Activated B cell treated with CpG ODN at 0.5 μM for 24 hours (primary cell): Measurements from ENCODE around the gene CC2D1A. TPM values are rescaled to one million over a fixed set of nuclear protein-coding genes. Genes with fewer than 3 reads are reported as not detected.

Experiments used
- ATAC-seq: fragments of 200-7000 bp; cut with Tn5 transposase; one replicate; pipeline ENCODE4 v1.10.0; 2021; ENCODE audit warnings: low read depth, mild to moderate bottlenecking, moderate library complexity
- CTCF ChIA-PET: fragments of 350-600 bp; sonication (Branson Sonifier 250); formaldehyde crosslinking; loops from one replicate; lab custom pipeline; 2021; ENCODE audit warnings: antibody characterized with exemption; lab: Charles Lee
- POLR2A ChIA-PET: fragments of 350-600 bp; sonication (Branson Sonifier 250); formaldehyde crosslinking; loops from one replicate; lab custom pipeline; 2021; ENCODE audit warnings: antibody characterized with exemption; lab: Charles Lee
- DNase-seq: peaks from one replicate; pipeline ENCODE4 v3.0.0; 2022
- H3K27ac Mint-ChIP-seq: one replicate; pipeline ENCODE4 v1.8.0; 2020; ENCODE audit warnings: mixed read lengths
- H3K27me3 Mint-ChIP-seq: one replicate; pipeline ENCODE4 v1.8.0; 2021; ENCODE audit warnings: mixed read lengths
- H3K36me3 Mint-ChIP-seq: one replicate; pipeline ENCODE4 v1.8.0; 2021; ENCODE audit warnings: low read depth, mixed read lengths
- H3K4me1 Mint-ChIP-seq: one replicate; pipeline ENCODE4 v1.8.0; 2021; ENCODE audit warnings: mixed read lengths
- H3K4me3 Mint-ChIP-seq: one replicate; pipeline ENCODE4 v1.8.0; 2020; ENCODE audit warnings: mild to moderate bottlenecking, mixed read lengths
- H3K9me3 Mint-ChIP-seq: one replicate; pipeline ENCODE4 v1.8.0; 2020; ENCODE audit warnings: mixed read lengths
- intact Hi-C: fragments of 100-400 bp; cut with micrococcal nuclease; formaldehyde crosslinking; loops from one replicate; pipeline ENCODE4 v1.15.1; 2024
- total RNA-seq: library from RNA; stranded (reverse); gene quantifications from 2 replicates; pipeline ENCODE4 v1.2.3, GENCODE V29; 2022
- TF ChIP-seq, protein P1 (sequence below): fragments of 200-600 bp; IDR thresholded peaks from one replicate; pipeline ENCODE4 v1.8.0; 2022; ENCODE audit warnings: antibody characterized with exemption, mild to moderate bottlenecking

Gene CC2D1A
- total RNA-seq, 1 donor from 2014 or later: 35.6 TPM

DNA sequence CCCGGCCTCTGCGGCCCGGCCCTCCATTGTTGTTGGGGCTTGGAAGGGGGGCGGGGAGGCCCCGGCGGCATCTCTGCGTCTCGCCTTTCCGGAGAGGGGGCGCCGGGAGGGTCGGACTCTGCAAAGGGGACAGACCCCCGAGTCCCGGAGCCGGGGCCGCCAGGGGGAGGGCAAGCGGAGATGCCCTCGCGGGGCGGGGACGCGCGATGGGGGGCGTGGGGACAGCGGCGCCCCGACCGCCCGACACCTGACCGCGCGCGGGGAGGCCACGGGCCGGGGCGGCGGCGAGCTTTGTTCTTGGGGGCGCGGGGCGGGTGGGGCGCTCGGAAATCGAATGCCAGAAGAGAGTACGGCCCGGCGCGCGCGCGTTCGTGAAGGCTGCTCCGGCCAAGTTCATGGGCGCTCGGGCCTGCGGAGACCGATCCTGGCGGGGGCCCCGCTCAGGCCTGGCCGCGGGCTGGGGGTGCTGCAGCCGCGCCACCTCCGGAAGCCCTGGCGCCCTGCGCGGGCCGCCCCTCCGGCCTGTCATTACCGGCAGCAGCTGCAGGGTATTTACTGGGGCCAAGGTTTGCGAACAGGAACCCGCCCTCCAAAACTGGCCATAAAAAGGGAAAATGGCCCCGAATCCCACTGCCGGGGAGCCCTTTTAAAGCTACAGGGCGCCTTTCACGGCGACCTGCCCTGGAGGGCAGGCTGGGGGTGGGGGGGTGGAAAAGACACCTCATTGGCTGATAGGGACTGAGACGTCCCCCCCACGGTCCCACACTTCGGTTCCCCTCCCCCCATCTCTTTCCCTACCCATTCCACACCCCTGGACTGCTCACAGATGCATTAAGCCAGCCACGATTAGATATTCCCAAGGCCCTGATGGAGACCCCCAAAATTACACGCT, 40.2 kb upstream of the CC2D1A start:
- ChIA-PET POLR2A (interaction anchor here (0.6 to 1.5 kb wide), 7 partner anchors 26 to 259 kb away, joined by 3 to 5 read pairs (median 3); partner anchors contain the start of gene C19orf53), CTCF (interaction anchor here (1.4 kb wide), 1 partner anchor 82 kb away, joined by 3 read pairs; no protein-coding TSS in a partner anchor)
- H3K9me3 Mint-ChIP-seq: no peaks in the 10 kb centered on the region
- no peak for ATAC-seq
- no peaks in the 10 kb centered on the region for H3K36me3 Mint-ChIP-seq
- DNase-seq: peak; percentile 32
- peaks cover 35% of the 10 kb centered on the region for H3K27me3 Mint-ChIP-seq
- H3K27ac Mint-ChIP-seq: no peak overlapping the region
- intact Hi-C loops: no loop called here
- peaks cover 26% of the 10 kb centered on the region for H3K4me1 Mint-ChIP-seq
- H3K4me3 Mint-ChIP-seq: peak overlapping the region; percentile 70
- TF ChIP-seq, protein P1, sequence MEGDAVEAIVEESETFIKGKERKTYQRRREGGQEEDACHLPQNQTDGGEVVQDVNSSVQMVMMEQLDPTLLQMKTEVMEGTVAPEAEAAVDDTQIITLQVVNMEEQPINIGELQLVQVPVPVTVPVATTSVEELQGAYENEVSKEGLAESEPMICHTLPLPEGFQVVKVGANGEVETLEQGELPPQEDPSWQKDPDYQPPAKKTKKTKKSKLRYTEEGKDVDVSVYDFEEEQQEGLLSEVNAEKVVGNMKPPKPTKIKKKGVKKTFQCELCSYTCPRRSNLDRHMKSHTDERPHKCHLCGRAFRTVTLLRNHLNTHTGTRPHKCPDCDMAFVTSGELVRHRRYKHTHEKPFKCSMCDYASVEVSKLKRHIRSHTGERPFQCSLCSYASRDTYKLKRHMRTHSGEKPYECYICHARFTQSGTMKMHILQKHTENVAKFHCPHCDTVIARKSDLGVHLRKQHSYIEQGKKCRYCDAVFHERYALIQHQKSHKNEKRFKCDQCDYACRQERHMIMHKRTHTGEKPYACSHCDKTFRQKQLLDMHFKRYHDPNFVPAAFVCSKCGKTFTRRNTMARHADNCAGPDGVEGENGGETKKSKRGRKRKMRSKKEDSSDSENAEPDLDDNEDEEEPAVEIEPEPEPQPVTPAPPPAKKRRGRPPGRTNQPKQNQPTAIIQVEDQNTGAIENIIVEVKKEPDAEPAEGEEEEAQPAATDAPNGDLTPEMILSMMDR: no peak

DNA sequence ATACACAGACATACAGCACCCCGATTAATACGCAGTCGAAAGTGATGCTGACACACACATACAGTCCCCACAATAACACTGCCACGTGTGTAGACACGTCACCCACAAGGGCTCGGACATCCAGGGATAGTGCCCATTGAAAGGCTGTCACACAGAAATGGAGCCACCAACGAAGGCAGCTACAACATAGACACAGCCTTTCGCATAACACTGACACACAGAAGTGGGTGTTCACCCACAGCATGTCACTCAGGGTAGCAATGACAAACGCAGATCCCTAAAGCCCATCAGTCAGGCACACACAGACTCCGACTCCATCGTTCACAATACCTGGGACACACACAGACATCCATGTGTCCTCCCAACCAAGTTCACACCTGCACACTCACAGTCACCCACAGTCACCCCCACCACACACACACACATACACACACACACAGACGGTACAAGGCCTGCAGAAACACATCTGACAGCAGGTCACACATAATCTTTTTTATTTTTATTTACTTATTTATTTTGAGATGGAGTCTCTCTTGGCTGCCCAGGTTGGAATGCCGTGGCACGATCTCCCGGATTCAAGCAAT, 39.4 kb upstream of the CC2D1A start:
- intact Hi-C loops: no loop called here
- ChIA-PET POLR2A (interaction anchor here (0.7 to 1.5 kb wide), 4 partner anchors 27 to 119 kb away, joined by 3 read pairs; partner anchors contain the start of gene C19orf53), CTCF (interaction anchor here (1.4 kb wide), 1 partner anchor 83 kb away, joined by 3 read pairs; no protein-coding TSS in a partner anchor)
- Mint-ChIP-seq H3K9me3 (no peaks in the 10 kb centered on the region), H3K27me3 (peaks cover 38% of the 10 kb centered on the region), H3K27ac (no peak overlapping the region), H3K4me1 (peaks cover 19% of the 10 kb centered on the region), H3K4me3 (peak overlapping the region; percentile 70), H3K36me3 (no peaks in the 10 kb centered on the region)
- no peak for ATAC-seq
- no peak for DNase-seq
- TF ChIP-seq, protein P1: no peak

DNA sequence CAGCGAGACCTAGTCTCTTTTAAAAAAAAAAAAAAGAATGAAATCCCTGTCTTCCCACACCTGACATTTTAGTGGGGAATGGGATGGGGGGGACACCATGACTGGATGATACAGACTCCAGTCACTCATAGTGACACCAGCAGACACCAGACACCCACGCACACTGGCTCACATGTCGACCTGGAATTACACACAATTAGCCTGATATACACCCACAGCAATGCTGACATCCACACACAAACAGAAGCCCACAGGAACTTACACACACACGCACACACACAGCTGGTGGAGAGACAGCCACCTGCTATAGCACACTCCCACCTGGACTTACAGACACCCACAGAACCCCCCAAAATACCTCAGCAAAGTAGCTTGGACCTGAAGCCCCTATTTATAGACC, 37.3 kb upstream of the CC2D1A start:
- intact Hi-C loops: no loop called here
- Mint-ChIP-seq H3K27me3 (peaks cover 37% of the 10 kb centered on the region), H3K4me1 (peaks cover 19% of the 10 kb centered on the region), H3K9me3 (no peaks in the 10 kb centered on the region), H3K4me3 (no peak overlapping the region), H3K36me3 (no peaks in the 10 kb centered on the region), H3K27ac (no peak overlapping the region)
- no peak for DNase-seq
- TF ChIP-seq, protein P1: no peak
- CTCF ChIA-PET: no interaction called here
- POLR2A ChIA-PET: no interaction called here
- no peak for ATAC-seq

DNA sequence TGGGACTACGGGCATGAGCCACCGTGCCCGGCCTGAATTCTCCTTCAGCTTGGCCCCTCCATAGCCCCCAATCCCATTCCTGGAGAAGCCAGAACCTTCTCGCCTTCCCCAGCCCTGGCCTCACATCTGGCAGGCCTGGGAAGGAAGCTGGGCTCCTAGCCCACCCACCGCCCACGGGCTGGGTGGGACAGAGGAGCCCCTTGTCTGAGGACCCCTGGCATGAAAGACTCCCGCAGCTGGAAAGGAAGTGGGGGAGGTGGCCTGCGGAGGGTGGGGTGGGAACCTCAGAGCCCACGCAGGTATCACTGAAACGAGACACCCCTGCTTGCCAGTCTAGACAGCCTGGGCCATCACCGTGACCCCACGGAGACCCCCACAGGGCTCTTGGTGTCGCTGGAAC, 36.7 kb upstream of the CC2D1A start:
- Mint-ChIP-seq H3K4me1 (peaks cover 16% of the 10 kb centered on the region), H3K36me3 (no peaks in the 10 kb centered on the region), H3K27ac (no peak overlapping the region), H3K9me3 (no peaks in the 10 kb centered on the region), H3K4me3 (no peak overlapping the region), H3K27me3 (peaks cover 33% of the 10 kb centered on the region)
- DNase-seq: no peak
- ATAC-seq: no peak
- ChIA-PET CTCF (no interaction called here), POLR2A (no interaction called here)
- intact Hi-C loops: no loop called here
- TF ChIP-seq, protein P1: no peak

DNA sequence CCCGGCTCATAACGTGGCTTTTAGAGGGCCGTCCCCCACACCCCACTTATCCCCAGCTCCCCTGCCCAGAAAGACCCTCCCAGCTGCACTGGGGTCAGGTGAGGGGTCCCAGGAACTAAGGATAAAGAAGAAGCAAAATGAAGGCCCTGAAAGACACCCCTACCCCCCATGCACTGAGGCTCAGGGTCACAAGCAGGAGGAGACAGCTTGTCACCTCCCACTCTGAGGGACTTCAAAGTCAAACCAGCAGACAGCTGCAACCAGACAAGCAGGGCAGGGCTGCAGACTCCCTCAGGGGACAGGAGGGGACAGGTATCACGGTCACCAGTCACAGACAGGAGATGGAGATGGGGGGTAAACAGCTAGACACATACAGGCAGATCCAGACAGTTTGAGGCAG, 35.1 kb upstream of the CC2D1A start:
- ChIA-PET POLR2A (no interaction called here), CTCF (interaction anchor here (1.7 kb wide), 1 partner anchor 201 kb away, joined by 5 read pairs; no protein-coding TSS in a partner anchor)
- TF ChIP-seq, protein P1: no peak
- DNase-seq: no peak
- peaks cover 29% of the 10 kb centered on the region for H3K27me3 Mint-ChIP-seq
- peaks cover 11% of the 10 kb centered on the region for H3K4me1 Mint-ChIP-seq
- no peaks in the 10 kb centered on the region for H3K36me3 Mint-ChIP-seq
- no peak for ATAC-seq
- H3K4me3 Mint-ChIP-seq: no peak overlapping the region
- intact Hi-C loops: no loop called here
- no peak overlapping the region for H3K27ac Mint-ChIP-seq
- H3K9me3 Mint-ChIP-seq: no peaks in the 10 kb centered on the region
